Mesothelial cell of epicardium (in vitro differentiated cells): Measurements from ENCODE around the gene SCFD2. TPM values are rescaled to one million over a fixed set of nuclear protein-coding genes. Genes with fewer than 3 reads are reported as not detected.

ENCODE experiments used
- DNase-seq, 2 experiments: peaks; one replicate each; pipeline ENCODE4 v3.0.0; 2021; ENCODE audit warnings: low spot score in 2 of 2; ENCODE audit not compliant: unreplicated experiment in 2 of 2
- H3K27ac Mint-ChIP-seq: 2 replicates; pipeline ENCODE4 v1.8.0; 2021; ENCODE audit warnings: mixed read lengths
- H3K27me3 Mint-ChIP-seq: 2 replicates; pipeline ENCODE4 v1.8.0; 2021; ENCODE audit warnings: low read depth, mixed read lengths
- H3K36me3 Mint-ChIP-seq: 2 replicates; pipeline ENCODE4 v1.8.0; 2021; ENCODE audit warnings: mixed read lengths
- H3K4me1 Mint-ChIP-seq: 2 replicates; pipeline ENCODE4 v1.8.0; 2021; ENCODE audit warnings: mixed read lengths
- H3K4me3 Mint-ChIP-seq: 2 replicates; pipeline ENCODE4 v1.8.0; 2021; ENCODE audit warnings: mild to moderate bottlenecking, moderate library complexity, mixed read lengths
- H3K9me3 Mint-ChIP-seq: 2 replicates; pipeline ENCODE4 v1.8.0; 2021; ENCODE audit warnings: mixed read lengths
- CTCF ChIP-seq: fragments of 200-600 bp; sonication (generic); IDR thresholded peaks from one replicate; pipeline ENCODE4 v1.5.0; 2021; ENCODE audit warnings: antibody characterized with exemption; ENCODE audit not compliant: unreplicated experiment
- total RNA-seq: library from RNA; stranded (reverse); gene quantifications from 3 replicates; pipeline ENCODE4 v1.2.1, GENCODE V29; 2021

Gene SCFD2
- total RNA-seq, 1 donor from 2014 or later, result 15.6 TPM

DNA sequence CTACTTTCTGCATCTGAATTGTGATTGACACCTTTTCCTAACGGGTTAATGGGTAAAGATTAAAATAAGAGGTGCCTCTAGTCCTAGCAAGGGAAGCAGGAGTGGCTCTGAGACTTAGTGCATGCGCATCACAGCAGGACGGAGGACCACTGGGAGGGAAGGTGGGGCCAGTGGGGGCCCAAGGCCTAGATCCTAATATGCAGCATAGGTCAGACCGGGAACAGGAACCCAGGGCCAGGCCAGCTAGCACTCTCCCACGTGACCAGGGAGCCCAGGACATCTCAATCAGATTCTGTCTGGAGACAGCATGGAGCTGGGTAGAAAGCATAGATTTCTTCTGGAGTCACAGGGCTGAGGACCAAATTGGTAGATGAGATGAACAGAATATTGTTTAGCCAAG is 448.0 kb downstream of the SCFD2 start:
- Mint-ChIP-seq H3K4me1 (peaks cover 45% of the 10 kb centered on the region), H3K27ac (no peak overlapping the region), H3K27me3 (no peaks in the 10 kb centered on the region), H3K9me3 (no peaks in the 10 kb centered on the region), H3K36me3 (no peaks in the 10 kb centered on the region), H3K4me3 (no peak overlapping the region)
- no peak for DNase-seq
- TF ChIP-seq CTCF, result no peak

DNA sequence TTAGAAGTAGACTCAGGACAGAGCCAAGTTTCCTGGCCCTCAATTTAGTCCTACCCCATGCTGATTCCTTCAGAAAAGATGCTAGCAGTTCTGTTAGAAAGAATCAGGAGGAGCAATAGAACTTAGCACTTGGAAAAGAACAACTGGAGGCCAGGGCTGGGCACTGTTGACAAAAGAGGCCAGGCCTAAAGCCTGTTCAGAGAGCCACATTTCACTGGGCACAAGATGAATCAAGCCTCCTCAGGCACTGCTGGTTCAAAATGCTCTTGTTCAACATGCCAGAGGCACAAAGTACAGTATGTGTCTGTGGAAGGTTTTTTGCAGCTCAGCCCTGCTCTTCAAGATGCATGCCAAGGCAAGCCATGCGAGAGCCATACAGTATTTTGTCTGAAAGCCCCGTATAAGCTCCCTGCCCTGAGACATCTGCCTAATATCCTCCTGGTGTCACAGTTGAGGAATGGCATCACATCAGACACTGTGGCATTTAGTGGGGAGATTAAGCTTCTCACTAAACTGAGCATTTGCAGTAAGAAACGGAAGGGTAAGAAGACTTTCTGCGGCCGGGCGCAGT is 450.0 kb downstream of the SCFD2 start:
- Mint-ChIP-seq H3K4me1 (peaks cover 60% of the 10 kb centered on the region), H3K27me3 (no peaks in the 10 kb centered on the region), H3K27ac (peak overlapping the region; percentile 89), H3K4me3 (no peak overlapping the region), H3K36me3 (no peaks in the 10 kb centered on the region), H3K9me3 (no peaks in the 10 kb centered on the region)
- no peak for DNase-seq
- TF ChIP-seq CTCF, result no peak

DNA sequence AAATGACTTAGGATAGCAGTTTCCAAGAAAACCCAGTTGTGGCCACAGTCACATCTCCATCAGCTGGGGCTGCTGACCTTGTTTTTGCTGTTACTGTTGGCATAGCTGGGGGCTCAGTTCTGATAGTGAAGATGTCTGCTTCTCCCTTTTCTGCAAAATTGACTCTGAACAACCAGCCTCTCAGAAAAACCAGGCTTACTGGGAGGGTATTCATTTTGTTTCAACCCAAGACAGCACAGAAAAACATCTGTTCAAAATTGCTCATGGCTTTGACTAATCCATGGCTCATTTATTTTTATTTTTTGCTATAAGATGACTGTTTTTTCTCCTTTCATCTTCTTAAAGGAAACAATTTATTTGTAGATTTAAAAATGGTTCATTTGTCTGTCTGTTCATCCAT is 450.7 kb downstream of the SCFD2 start:
- H3K27ac Mint-ChIP-seq, result peak overlapping the region; percentile 89
- H3K27me3 Mint-ChIP-seq, result no peaks in the 10 kb centered on the region
- H3K4me1 Mint-ChIP-seq, result peaks cover 60% of the 10 kb centered on the region
- H3K36me3 Mint-ChIP-seq, result no peaks in the 10 kb centered on the region
- DNase-seq, result no peak
- TF ChIP-seq CTCF, result no peak
- no peaks in the 10 kb centered on the region for H3K9me3 Mint-ChIP-seq
- H3K4me3 Mint-ChIP-seq, result no peak overlapping the region

DNA sequence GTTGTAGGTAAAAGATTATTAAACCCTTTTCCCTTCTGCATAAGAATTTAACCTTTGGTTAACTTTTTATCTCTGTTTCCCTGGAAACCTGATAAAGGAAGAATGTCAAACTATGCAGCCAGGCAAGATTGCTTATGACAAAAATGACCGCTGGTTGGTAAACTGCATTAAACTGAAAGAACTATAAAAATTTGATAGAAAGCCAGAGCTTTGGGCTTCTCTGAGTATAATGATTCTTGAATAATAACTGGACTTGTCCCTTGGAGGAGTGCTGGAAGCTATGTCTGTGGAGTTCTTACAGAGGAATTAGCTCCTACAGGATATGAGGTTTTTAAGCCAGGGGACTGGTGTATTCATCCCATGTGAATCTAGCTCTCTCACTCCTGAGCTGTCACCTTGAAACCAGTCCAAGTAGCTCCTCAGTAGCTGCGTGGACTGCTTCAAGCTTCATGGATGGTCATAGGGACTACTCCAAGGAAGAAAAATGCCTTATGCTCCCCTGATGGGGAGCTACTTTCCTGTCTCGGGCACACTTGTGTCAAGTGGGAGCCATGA is 451.7 kb downstream of the SCFD2 start:
- Mint-ChIP-seq H3K9me3 (no peaks in the 10 kb centered on the region), H3K27me3 (no peaks in the 10 kb centered on the region), H3K36me3 (no peaks in the 10 kb centered on the region), H3K4me1 (peaks cover 49% of the 10 kb centered on the region), H3K4me3 (peak overlapping the region; percentile 15), H3K27ac (peak overlapping the region; percentile 94)
- TF ChIP-seq CTCF, result no peak
- no peak for DNase-seq

GRCh38 chr4:52912608-52913007 is 453.3 kb downstream of the SCFD2 start:
- peak overlapping the region; percentile 90 for H3K27ac Mint-ChIP-seq
- TF ChIP-seq CTCF, result no peak
- no peak for DNase-seq

More at GRCh38 chr4:52912608-52913007, 453.3 kb downstream of the SCFD2 start:
- no peak overlapping the region for H3K4me3 Mint-ChIP-seq
- H3K9me3 Mint-ChIP-seq, result no peaks in the 10 kb centered on the region
- H3K36me3 Mint-ChIP-seq, result no peaks in the 10 kb centered on the region
- H3K4me1 Mint-ChIP-seq, result peaks cover 57% of the 10 kb centered on the region
- H3K27me3 Mint-ChIP-seq, result no peaks in the 10 kb centered on the region
